RPMI8226 (cell line): ENCODE measurements around the gene PTPRN2.
"Not testable (repeated sequence)": the region's sequence is repeated elsewhere in the genome, so short reads cannot be mapped to it uniquely, and the experiment has no call there.

Source experiments
- DNase-seq: peaks from one replicate; pipeline ENCODE4 v3.0.0-alpha.2; 2015

The PTPRN2 gene

DNA sequence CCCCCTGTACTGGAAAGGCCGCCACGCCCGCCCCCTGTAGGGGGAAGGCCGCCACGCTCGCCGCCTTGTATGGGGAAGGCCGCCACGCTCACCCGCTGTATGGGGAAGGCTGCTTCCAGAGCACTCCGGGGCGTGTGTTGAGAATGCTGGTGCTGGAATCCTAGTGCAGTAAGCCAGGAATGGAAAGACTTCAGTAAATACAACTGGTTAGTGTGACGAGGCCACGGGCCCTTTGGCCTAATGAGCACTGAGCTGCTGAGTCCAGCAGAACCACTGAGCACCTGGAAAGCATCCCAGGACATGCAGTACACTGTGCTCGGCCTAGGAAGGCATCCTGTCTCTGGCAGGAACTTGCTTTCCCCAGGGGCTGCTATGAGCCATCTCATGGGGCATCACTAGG, 398.9 kb downstream of the PTPRN2 start:
- no peak for DNase-seq

- DNase-seq = no peak
Measured at GRCh38 chr7:158187694-158187994, 400.0 kb downstream of the PTPRN2 start.

GRCh38 chr7:158186864-158187693, 400.5 kb downstream of the PTPRN2 start:
- no peak for DNase-seq

DNA sequence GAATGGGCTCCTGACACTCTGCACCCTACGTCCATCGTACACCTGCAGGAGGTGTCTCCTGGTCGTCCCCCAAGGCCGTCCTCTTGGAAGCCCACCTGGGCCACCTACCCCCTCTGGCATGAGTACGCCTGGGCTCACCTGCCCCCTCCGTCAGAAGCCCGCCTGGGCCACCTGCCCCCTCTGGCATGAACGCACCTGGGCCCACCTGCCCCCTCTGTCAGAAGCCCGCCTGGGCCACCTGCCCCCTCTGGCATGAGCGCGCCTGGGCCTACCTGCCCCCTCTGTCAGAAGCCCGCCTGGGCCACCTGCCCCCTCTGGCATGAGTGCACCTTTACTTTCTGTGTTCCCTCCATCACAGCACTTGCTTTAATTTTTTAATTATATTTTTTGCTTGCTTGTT, 401.2 kb downstream of the PTPRN2 start:
- DNase-seq = no peak

DNA sequence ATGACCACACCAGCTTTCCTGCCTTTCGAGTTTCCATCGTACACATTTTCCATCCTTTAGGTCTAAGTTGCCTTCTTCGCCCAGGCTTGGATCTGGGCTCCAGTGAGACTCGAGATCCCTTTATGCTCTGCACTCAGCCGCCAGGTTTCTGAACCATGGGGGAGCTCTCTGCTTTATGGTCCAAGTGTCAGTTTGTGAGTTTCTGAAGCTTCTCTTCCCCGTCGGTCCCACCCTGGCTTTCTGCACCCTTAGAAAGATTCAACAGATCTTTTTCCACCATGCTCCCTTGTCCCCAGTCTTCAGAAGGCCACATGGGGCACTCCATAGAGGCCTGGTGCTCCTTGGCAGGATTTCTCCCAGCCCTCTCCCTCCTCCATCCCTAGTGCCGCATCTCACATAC, 402.0 kb downstream of the PTPRN2 start:
- no peak for DNase-seq

DNA sequence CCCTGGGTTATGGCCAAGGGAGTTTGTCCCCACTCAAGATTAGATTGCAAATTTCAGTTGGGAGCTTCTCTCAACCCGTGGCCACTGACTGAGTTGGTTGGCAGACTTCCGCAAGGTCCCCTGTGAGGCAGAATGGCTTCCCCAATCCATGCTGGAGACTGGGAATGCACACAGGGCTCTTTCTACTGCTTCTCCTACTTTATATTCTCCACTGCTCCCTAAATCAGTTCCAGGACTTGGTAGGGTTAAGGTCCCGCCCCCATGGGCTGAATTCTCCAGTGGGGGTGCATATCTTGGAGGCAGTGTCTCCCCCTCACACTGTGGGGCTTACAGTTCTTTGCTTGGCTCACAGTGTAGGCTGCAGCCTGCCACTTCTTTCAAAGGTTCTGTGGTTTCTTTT, 404.2 kb downstream of the PTPRN2 start:
- DNase-seq = no peak

- DNase-seq = no peak
Measured at GRCh38 chr7:158176561-158177173, 411.0 kb downstream of the PTPRN2 start.

DNA sequence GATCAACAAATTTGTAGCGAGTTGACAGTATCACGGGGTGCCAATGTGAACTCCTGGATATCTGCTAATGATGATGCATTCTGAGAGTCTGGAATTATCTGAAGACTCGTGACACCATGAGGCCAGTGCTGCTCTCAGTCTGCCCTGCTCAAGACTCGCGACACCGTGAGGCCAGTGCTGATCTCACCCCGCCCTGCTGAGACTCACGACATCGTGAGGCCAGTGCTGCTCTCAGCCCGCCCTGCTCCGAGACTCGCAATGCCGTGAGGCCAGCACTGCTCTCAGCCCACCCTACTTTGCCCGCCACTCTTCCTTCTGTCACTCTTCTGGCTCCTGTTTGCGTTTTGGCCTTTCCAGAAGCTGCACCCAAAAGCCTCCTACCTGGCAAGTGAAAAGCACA, 411.8 kb downstream of the PTPRN2 start:
- DNase-seq = no peak

GRCh38 chr7:158174947-158175346, 412.7 kb downstream of the PTPRN2 start:
- DNase-seq = no peak

- no peak for DNase-seq
Measured at GRCh38 chr7:158167373-158167772, 420.2 kb downstream of the PTPRN2 start.

DNA sequence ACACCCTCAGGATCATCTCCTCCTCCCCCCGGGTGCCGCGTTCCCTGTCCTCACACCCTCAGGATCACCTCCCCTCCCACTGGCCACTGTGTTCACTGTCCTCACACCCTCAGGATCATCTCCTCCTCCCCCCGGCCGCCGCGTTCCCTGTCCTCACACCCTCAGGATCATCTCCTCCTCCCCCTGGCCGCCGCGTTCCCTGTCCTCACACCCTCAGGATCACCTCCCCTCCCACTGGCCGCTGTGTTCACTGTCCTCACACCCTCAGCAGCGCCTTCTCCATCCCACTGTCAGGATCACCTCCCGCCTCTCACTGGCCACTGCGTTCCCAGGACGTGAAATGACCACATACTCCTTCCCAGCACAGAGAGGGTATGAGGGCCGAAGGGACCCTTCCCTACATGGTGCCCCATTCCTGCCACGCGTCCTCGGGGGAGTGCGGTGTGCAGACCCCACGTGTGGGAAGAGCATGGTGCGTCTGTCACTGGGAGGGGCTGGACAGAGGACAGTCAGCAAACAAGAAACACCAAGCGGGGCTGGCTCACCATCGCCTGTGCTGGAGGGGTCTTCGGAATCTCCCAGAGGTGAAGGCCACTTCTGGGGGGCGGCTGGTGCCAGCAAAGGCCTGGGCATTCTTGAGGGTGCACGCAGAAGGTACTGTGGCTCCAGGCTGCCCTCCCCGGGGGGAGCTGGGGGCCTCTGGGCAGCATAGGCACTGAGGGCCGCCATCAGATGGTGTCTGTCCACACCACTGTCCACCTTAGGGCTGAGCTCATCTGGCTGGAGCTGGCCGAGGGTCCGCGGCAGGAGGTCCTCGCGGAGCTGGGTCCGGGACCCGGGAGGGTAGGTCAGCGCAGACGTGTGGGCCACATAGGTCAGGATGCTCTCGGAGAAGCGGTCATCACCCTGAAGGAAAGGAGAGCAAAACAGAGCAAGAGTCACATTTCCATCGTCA, 421.0 kb downstream of the PTPRN2 start:
- no peak for DNase-seq

DNA sequence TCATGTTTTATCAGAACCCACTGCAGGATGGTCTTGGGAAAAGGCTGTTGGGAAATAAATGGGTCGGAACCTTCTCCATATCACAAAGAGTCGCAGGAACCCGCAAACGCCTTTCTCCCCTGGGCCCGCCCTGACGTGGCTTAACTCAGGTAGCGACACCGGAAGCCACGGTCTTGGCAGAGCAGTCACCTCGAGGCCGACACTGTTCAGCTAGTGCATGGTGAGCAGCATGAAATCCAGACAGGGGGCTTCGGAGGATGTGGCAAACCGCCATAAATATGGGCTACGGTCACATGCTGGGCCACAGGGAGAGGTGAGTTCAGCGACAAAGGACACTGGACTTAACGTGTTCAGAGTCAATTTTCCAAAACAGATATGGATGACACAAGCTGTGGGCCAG, 421.9 kb downstream of the PTPRN2 start:
- no peak for DNase-seq

DNA sequence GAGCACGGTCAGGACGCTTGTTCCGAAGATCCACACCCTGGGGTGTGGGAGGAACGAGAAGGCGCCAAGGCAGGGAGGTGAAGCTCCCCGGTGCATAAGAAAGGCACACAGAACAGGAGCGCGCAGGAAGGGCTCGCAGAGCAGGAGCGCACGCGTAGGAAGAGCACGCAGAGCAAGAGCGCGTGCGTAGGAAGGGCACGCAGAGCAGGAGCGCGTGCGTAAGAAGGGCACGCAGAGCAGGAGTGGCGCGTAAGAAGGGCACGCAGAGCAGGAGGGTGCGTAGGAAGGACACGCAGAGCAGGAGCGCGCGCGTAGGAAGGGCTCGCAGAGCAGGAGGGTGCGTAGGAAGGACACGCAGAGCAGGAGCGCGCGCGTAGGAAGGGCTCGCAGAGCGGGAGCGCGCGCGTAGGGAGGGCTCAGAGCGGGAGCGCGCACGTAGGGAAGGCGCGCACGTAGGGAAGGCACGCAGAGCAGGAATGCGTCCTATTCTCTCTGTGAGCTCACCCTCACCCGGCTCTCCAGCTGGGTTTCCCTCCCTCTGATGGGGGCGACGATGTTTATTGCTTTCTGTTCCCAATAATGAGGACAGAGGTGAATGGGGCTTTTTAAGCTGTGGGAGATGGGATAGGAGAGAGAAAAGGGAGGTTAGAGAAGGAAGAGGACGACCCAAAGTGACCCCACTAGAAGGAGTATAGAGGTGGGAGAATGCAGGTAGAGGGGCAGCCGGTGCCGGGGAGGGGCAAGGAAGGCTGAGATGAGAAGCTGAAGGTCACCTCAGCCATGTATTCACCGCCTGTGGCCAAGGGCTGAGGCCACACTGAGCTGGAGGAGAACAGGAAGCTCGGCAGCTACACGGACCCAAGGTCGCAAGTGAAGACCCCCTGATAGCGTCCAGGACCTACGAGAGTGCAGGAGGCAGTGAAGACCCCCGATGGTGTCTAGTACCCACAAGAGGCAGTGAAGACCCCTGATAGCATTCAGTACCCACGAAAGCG, 423.2 kb downstream of the PTPRN2 start:
- DNase-seq = no peak

DNA sequence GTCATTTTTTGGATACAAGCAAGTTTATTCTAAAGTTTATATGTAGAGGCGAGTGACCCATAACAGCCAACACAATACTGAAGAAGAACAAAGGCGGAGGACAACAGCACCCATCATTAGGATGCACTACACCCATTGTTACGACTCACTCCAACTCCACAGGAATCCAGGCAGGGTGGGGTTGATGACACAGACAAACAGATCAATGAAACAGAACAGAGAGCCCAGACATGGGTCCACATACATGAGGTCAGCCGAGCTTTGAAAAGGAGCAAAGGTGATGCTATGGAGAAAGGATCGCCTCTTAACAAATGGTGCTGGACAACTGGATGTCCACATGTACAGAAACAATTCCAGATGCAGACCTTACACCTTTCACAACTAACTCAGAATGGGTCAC, 426.4 kb downstream of the PTPRN2 start:
- DNase-seq = no peak

DNA sequence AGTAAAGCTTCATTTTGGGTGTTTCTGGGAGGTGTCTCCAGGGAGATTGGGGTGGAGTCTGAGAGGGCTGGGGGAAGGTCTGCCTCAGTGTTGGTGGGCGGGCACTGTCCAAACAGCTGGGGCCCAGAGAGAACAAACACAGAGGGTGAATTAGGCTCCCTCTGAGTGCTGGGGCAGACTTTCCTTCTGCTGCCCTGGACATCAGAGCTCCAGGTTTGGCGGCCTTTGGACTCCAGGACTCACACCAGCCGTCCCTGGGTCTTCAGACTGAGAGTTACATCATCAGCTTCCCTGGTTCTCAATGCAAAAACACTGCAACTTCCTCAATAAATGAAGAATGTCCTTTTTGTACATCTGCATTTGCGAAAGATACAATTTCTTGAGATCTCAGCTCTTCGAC, 427.4 kb downstream of the PTPRN2 start:
- DNase-seq = no peak

DNA sequence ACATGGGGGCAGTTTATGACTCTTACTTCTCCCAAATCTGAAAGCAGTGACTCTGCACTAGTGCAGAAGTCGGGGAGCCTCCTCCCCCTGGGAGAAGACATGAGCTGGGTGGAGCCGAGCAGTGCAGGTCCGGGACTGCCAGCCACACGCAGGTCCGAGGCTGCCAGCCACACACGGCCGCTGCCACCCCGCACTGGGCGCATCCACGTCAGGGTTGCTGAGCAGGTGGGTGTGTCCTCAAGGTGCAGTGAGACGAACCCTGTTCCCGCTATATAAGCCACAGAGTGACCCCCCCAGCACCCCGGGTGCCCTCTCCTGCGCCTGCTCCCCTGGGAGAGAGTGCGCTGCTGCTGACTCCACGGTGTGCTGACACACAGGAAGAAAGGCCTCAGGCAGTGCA, 430.2 kb downstream of the PTPRN2 start:
- no peak for DNase-seq

GRCh38 chr7:158151273-158151672, 436.4 kb downstream of the PTPRN2 start:
- not testable (repeated sequence) for DNase-seq

GRCh38 chr7:158150234-158150633, 437.4 kb downstream of the PTPRN2 start:
- no peak for DNase-seq

GRCh38 chr7:158147431-158147830, 440.2 kb downstream of the PTPRN2 start:
- DNase-seq = not testable (repeated sequence)

DNA sequence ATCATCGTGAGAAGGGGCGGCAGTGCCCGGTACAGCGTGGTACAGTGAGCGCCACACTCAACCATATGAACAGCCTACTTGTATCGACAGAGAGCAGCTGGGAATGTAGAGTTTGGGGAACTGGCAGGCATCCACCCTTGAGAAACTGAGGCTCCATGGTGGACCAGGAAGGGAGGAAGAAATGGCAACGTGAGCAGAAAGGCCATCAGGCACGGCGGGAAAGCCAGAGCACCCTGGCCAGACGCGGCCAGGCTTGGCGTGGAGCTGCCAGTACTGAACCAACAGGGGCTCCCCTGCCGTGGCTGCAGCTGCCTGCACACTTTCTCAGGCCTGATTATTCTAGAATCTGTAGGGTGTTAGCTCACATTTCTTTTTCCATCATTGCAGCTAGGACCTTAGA, 442.3 kb downstream of the PTPRN2 start:
- DNase-seq = no peak

DNA sequence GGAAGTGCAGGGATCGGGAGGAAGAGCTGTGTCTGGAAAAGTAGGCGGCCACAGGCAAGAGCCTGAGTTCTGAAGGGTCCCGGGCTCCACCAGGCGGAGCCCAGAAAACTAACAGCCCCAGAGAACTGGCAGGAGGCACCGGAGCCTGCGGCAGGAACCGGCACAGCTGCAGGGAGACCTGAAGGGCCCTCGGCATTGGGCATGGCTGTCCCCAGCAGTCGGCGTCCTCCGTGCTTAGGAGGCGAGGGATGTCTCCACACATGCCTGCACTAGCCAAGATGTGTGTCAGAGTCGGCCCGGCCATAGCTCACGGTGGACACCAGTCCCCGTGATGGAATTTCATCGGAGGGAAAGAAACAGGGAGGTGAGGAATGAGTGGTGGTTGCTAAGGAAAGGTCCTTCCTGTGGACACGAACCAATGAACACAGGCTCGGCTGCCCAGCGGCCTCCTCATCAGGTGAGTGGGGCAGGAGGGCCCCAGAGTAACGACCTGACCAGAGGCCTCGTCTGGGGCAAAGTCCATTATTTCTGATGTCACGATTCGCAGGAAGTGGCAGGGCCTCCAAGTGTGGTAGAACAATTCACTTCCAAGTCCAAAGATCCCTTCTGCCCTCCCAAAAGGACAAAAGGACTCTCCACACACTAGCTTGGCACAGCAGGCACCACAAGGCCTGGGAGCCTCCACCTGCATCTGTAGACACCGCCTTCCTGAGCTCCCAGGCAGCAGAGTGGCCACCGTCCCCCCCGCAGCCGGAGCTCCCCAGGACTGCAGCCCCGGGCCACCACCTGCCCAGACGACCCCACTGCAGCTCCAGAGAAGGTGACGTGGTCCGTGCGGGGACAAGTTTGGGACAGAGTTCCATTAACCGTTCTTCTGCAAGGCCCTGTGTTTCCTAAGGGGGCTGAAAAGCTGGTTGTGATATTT, 444.2 kb downstream of the PTPRN2 start:
- DNase-seq = no peak
